Activated naive CD4-positive, alpha-beta T cell treated with anti-CD3 and anti-CD28 coated beads, Interleukin-2, amount 50 U/mL, for 24 hours (primary cell): Measurements from ENCODE around the gene TXNRD2.

Source experiments
- H3K27ac Mint-ChIP-seq: one replicate; pipeline ENCODE4 v1.8.0; 2021; ENCODE audit warnings: mild to moderate bottlenecking, mixed read lengths
- H3K27me3 Mint-ChIP-seq: one replicate; pipeline ENCODE4 v1.8.0; 2021; ENCODE audit warnings: mixed read lengths
- H3K36me3 Mint-ChIP-seq: one replicate; pipeline ENCODE4 v1.8.0; 2021; ENCODE audit warnings: mixed read lengths
- H3K4me1 Mint-ChIP-seq: one replicate; pipeline ENCODE4 v1.8.0; 2021; ENCODE audit warnings: mixed read lengths
- H3K4me3 Mint-ChIP-seq: one replicate; pipeline ENCODE4 v1.8.0; 2021; ENCODE audit warnings: mild to moderate bottlenecking, mixed read lengths
- H3K9me3 Mint-ChIP-seq: one replicate; pipeline ENCODE4 v1.8.0; 2021; ENCODE audit warnings: mixed read lengths

TXNRD2 gene

DNA sequence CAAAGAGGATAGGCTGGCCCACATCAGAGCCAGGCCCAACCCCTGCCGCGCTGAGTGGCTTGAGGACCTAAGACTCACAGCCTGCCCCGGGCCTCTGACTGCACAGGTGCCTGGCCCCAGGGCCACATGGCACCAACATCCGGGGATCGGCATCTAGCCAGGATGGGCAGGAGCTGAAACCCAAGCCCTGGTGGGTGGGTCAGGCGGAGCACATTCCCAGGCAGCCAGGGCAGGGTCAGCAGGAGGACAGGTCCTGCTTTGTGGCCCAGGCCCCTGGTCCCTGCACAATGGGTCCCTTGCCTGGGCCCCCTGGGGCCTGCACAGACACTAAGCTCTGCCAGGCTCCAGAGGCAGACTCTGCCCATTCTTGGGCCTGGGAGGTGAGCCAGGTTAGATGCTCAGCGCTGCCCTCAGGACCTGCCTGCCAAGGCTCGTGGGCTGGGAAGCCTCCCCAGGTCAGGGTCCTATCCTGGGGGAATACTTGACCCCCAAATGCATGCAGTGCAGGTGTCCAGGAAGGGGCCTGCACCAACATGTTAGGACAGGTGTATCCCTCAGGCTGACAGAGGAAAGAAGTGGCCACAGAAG lies 41.5 kb upstream of the TXNRD2 start:
- H3K36me3 Mint-ChIP-seq = no peaks in the 10 kb centered on the region
- H3K27me3 Mint-ChIP-seq = no peaks in the 10 kb centered on the region
- no peak overlapping the region for H3K4me3 Mint-ChIP-seq
- H3K9me3 Mint-ChIP-seq = no peaks in the 10 kb centered on the region
- no peaks in the 10 kb centered on the region for H3K4me1 Mint-ChIP-seq
- H3K27ac Mint-ChIP-seq = no peak overlapping the region

DNA sequence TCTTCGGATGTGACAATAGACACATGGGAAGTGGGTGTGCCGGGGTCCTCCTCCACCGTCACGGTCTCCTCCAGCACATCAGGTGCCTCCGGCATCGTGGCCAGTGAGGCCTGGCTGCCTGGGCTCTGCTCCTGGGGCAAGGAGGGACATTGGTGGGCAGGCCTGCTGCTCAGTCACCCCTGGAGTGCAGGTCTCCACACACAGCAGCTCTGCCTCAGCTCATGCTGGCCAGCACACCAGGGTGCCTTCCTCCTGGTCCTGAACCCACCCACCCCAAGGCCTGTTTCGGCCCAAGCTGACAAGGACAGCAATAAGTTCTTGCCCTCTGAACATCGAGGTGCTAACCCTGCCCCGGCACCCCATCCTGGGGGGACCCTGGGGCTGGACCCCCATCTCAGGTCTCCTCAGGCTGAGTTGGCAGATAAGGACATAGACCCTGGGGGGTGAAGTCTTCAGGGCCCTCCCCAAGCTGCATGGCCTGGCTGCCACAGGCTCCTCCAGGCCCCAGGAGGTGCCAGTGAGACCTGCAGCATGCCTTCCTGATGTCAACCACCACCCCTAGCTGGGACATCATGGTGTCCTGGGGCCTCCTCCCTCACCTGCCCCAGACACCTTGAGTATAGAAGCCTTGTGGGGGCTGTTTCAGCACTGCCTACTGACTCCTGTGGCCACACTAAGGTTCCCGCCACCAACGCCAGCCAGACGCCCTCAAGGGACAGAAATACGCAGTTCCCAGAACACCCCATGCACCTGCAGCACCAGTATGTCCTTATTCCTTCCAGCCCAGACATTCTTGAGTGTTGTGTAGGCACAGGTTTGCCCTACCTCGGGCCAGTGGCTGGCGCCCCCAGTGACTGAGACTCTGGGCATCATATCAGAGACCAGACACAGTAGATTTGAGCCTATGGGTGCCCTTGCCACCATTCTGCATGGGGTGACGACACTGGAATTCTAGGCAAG lies 40.6 kb upstream of the TXNRD2 start:
- no peak overlapping the region for H3K27ac Mint-ChIP-seq
- no peaks in the 10 kb centered on the region for H3K9me3 Mint-ChIP-seq
- H3K4me3 Mint-ChIP-seq = no peak overlapping the region
- no peaks in the 10 kb centered on the region for H3K27me3 Mint-ChIP-seq
- H3K36me3 Mint-ChIP-seq = no peaks in the 10 kb centered on the region
- H3K4me1 Mint-ChIP-seq = no peaks in the 10 kb centered on the region

DNA sequence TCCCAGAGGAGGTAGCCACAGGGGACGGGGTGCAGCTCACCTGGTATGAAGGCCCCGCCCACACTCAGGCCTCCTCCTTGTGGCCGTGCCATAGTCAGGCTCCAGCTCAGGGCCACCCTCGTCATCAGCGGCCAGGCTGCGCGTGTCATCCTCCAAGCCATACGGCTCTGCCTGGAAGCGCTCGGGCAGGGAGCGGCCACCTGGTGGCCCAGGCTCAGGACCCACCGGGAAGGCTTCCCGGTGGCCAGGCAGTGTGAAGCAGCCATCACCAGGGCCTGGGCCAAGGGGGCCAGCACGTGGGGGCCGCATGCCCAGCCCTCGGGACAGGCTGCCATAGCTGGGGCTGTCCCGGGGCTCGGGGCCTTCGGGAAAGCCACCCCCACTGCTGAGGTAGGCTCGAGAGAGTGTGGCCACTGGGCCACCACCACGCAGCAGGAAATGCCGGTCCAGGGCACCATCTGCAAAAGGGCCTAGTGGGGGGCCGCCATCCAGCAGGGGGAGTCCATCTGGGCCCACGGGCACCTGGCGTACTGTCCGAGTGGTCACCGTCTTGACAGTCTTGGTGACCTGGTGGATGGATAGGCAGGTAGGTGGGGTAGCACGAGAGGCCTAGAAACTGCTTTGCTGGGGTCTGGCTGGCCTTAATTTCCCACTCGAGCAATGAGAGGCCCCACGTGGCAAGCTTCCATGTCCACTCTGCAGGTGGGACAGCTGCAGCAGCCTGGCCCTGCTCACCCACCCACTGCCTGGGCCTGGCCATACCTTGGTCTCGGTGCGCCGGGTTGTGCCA lies 39.7 kb upstream of the TXNRD2 start:
- Mint-ChIP-seq H3K9me3 (no peaks in the 10 kb centered on the region), H3K27me3 (no peaks in the 10 kb centered on the region), H3K4me1 (no peaks in the 10 kb centered on the region), H3K36me3 (no peaks in the 10 kb centered on the region), H3K27ac (no peak overlapping the region), H3K4me3 (no peak overlapping the region)

DNA sequence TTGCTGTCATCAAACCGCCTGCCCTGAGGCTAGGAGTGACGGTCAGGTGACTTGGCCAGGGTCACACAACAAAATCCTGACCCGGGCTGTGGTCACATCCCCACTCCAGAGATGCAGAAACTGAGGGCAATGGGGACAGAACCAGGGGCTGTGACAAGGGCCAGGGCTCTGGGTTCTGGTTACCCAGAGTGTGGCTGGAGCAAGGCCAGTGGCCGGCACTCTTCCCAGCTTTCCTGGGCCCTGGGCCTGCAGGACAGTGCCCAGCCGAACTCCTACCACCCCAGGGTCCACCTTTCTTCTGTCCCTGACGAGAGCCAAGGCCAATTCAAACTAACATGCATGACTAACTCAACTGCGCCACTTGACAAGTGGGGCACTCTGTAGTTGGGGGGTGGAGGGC lies 39.1 kb upstream of the TXNRD2 start:
- no peaks in the 10 kb centered on the region for H3K9me3 Mint-ChIP-seq
- H3K27ac Mint-ChIP-seq = no peak overlapping the region
- H3K4me3 Mint-ChIP-seq = no peak overlapping the region
- no peaks in the 10 kb centered on the region for H3K27me3 Mint-ChIP-seq
- no peaks in the 10 kb centered on the region for H3K36me3 Mint-ChIP-seq
- no peaks in the 10 kb centered on the region for H3K4me1 Mint-ChIP-seq

DNA sequence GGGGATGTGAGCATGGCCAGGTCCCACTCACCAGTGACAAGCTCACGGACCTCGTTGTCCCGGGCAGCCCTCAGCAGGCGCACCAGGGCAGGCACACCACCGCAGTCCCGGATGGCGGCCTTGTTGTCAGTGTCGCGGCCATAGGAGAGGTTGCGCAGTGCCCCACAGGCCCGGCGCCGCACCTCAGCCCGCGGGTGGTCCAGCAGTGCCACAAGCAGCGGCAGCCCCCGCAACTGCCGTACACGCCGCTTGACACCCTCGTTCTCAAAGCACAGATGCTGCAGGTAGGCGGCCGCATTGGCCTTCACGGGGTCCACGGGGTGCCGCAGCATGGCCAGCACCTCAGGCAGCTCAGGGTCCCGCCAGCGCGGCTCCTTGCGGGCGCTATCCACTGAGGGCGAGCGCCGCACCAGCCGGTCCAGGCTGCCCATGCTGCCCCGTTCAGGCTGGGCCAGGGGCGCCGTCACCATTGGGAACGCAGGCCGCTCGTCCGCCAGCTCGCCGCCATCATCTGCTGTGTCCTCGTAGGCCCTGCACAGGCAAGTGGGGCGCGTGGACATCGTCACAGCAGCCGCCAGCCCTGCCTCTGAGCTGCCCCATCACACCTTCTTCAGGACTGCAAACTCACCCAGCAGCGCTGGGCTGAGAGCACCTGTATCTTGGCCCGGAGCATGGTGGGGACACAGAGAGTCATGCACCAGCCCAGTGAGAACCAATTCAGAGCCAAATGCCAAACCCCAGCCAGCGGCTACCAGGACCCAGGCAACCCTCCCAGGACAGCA lies 38.3 kb upstream of the TXNRD2 start:
- peaks cover 6% of the 10 kb centered on the region for H3K4me1 Mint-ChIP-seq

DNA sequence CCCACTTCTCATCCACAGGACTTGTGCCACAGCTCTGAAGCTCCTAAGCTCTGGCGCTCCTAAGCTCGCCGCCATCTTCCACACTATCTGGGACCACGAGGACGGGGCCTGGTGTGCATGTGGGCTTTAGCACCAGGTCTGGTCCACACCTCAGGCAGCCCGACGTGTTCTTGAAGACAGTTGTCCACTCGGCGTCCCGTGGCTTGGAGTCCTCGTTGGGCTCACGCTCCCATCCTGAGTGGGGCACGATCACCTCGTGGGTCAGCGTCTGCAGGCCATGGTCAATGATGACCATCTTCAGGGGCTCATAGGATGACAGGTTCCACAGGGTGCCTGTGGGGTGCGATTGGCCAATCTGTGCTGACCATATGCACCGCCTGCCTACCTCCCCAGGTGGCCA lies 37.1 kb upstream of the TXNRD2 start:
- Mint-ChIP-seq H3K4me1 (peaks cover 9% of the 10 kb centered on the region), H3K4me3 (no peak overlapping the region), H3K27me3 (no peaks in the 10 kb centered on the region), H3K36me3 (no peaks in the 10 kb centered on the region), H3K9me3 (no peaks in the 10 kb centered on the region), H3K27ac (no peak overlapping the region)

More for the DNA sequence above, 38.3 kb upstream of the TXNRD2 start:
- Mint-ChIP-seq H3K4me3 (no peak overlapping the region), H3K36me3 (no peaks in the 10 kb centered on the region), H3K27ac (no peak overlapping the region), H3K27me3 (no peaks in the 10 kb centered on the region), H3K9me3 (no peaks in the 10 kb centered on the region)

DNA sequence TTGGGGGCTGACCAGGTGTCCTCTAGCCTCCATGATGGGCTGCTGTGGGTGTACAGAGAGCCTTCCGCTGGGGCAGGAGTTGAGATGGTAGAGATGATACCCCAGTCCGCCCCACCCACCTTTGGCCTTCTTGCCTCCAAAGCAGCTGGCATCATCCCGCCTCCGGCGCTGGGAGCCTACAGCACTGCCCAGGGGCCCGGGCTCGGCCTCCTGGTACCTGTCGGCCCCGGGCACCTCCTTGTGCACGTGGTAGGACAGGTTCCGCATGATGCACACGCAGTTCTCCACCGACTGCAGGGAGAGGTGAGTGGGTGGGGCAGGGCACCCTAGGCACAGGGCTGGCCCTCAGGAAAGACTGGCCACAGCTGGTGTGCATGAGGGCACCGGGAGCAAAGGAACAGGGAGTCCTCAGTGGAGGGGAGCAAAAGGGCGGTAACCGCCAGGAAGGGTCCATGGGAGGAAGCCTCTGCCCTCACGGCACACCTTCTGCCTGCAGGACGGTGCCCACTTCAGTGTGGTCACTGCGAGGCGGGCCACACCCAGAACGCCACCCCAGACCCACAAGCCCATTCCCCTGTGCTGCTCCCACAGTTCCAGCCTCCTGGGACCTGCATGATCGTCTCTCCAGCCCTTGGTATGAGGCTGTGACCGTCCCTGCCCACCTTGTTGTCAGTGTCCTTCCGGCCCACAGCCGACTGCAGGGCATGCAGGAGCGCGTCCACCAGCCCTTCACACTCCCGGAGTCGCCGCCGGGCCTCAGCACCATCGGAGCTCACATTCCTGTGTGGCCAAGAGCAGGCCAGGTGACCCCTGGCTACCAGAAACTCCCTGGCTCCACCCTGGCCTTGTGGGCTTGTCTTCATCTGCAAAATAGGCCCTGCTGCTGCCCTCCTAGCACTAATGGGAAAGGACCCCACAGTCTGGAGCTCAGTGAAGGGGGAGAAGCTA lies 36.0 kb upstream of the TXNRD2 start:
- no peaks in the 10 kb centered on the region for H3K27me3 Mint-ChIP-seq
- H3K9me3 Mint-ChIP-seq = no peaks in the 10 kb centered on the region
- no peaks in the 10 kb centered on the region for H3K36me3 Mint-ChIP-seq
- no peak overlapping the region for H3K4me3 Mint-ChIP-seq
- H3K4me1 Mint-ChIP-seq = peaks cover 9% of the 10 kb centered on the region
- H3K27ac Mint-ChIP-seq = no peak overlapping the region

DNA sequence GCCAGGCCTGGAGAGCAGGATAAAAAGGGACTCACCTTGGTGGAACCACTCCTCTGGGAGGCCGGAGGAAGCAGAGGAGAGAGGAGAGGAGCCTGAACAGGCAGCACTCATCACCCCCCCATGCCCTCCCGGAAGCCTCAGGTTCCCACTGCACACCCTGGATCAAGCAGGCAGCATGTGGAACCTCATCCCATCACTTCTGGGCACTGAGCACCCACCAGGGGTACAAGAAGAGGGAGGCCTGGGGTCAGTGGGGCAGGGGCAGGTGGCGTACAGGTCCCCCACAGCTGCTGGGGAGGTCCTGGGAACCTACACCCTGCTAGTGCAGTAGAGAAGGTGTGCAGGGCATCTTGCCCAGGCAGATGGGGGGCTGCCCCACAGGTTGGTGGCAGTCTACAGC lies 35.1 kb upstream of the TXNRD2 start:
- H3K27me3 Mint-ChIP-seq = no peaks in the 10 kb centered on the region
- H3K4me1 Mint-ChIP-seq = peaks cover 9% of the 10 kb centered on the region
- no peak overlapping the region for H3K4me3 Mint-ChIP-seq
- no peaks in the 10 kb centered on the region for H3K36me3 Mint-ChIP-seq
- H3K9me3 Mint-ChIP-seq = no peaks in the 10 kb centered on the region
- no peak overlapping the region for H3K27ac Mint-ChIP-seq

DNA sequence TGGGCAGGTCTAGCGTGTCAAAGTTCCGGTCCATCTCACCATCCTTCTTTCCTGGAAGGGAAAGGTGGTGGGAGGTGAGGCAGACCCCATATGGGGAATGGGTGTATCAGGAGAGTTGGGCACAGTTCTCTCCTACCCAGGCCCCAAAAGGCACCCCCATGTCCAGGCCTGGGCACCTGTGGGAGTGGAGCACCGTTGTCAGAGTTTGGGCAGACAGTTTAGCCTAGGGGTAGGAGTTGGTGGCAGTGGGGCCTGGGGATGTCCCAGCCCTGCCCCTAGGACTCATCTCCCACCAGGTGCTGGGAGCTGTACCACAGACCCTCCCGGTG lies 34.1 kb upstream of the TXNRD2 start:
- Mint-ChIP-seq H3K4me3 (no peak overlapping the region), H3K27me3 (no peaks in the 10 kb centered on the region), H3K36me3 (no peaks in the 10 kb centered on the region), H3K27ac (no peak overlapping the region), H3K4me1 (peaks cover 12% of the 10 kb centered on the region), H3K9me3 (no peaks in the 10 kb centered on the region)

DNA sequence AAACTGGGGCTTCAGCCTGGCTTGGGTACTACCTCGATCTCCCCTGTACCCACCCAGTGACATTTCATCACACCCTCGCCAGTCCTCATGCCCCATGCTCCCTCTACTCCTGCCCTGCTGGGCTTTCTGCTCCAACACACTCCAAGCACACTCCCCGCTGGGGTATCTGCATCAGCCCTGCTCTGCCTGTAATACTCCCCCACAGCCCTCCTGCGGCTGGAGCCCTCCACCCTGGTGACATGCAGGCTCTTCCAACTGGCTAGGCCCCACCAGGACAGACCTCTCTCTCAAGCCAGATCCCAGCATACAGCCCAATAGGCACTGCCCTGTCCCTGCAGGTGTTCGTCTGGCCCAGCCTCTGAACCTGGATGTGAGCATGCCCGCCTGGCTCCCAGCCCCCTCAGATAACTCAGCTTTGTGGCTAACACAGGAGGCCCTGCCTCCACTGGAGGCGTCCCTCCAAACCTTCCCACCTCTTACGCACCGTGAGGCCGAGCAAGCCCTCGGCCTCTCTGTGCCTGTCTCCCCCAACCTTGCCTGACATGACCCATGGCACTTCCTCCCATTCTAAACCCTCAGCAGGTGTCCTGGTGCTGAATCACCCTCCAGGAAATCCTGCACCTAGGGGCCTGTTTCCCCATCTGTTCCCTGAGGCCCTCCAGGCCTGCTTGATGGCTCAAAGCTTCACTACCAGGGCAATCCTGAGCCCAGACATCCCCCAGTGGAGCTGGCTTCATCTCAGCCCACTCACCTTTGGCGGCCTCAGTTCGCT lies 33.5 kb upstream of the TXNRD2 start:
- Mint-ChIP-seq H3K27me3 (no peaks in the 10 kb centered on the region), H3K9me3 (no peaks in the 10 kb centered on the region), H3K4me1 (peaks cover 15% of the 10 kb centered on the region), H3K36me3 (no peaks in the 10 kb centered on the region), H3K4me3 (no peak overlapping the region), H3K27ac (peak overlapping the region; percentile 39)

DNA sequence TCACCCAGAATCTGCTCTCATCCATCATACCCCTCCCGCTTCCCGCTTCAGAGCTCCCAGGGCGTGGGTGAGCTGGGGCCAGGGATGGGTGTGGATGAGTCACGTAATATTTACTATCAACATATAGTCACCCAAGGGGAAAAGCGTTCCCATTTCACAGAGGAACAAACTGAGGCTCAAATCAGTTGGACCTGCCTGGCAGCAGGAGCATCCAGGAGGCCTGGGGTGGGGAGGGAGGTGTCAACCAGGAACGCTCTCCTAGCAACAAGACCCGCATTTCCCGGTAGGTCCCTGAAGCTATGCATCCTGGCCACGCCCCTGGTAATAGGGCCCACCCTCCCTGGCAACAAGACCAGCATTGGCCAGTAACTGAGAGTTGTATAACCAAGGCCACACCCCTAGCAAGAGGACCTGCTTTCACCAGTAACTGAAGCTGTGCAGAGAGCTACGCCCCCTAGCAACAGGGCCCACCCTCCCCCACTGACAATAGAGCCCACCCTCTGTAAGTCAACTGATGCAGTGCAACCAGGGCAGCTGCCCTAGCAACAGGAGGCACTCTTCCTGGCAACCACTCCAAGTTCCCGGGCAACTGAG lies 32.7 kb upstream of the TXNRD2 start:
- H3K27ac Mint-ChIP-seq = no peak overlapping the region
- H3K9me3 Mint-ChIP-seq = no peaks in the 10 kb centered on the region
- H3K4me3 Mint-ChIP-seq = no peak overlapping the region
- no peaks in the 10 kb centered on the region for H3K36me3 Mint-ChIP-seq
- H3K27me3 Mint-ChIP-seq = no peaks in the 10 kb centered on the region
- H3K4me1 Mint-ChIP-seq = peaks cover 15% of the 10 kb centered on the region

DNA sequence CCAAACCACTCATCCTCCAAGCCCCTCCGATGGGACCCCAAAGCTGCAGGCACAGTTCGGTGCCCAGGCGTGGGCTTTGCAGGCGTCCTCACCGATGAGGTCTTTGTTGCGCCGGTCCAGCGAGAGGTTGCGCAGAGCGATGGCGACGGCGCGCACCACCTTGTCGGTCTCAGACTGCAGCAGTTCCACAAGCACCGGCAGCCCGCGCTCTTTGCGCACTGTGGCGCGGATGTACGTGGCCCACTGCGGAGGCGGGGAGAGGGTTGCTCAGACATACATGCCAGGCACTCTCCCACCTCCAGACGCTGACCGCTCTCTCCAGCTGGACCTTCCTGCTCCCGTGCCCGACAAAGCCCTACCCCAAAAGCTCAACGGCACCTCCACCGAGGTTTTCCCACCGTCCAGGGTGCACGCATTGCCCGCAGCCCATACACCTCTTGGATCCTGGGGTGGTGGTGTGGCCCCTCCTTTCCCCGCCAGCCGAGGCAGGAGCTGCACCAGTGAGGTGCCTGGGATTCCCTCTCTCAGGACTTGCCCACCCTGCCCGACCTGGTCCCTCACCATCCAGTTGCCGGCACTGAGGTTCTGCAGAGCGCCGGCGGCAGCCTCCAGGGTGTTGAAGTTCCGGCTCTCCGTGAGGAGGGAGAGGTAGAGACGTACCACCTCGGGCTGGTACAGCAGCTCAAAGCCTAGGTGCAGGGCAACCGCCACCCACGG lies 32.1 kb upstream of the TXNRD2 start:
- H3K27ac Mint-ChIP-seq = no peak overlapping the region
- no peaks in the 10 kb centered on the region for H3K27me3 Mint-ChIP-seq
- H3K9me3 Mint-ChIP-seq = no peaks in the 10 kb centered on the region
- no peak overlapping the region for H3K4me3 Mint-ChIP-seq
- H3K36me3 Mint-ChIP-seq = no peaks in the 10 kb centered on the region
- H3K4me1 Mint-ChIP-seq = peaks cover 15% of the 10 kb centered on the region
